ENCODE measurements around the gene WDR90. TPM values are rescaled to one million over a fixed set of nuclear protein-coding genes. Genes with fewer than 3 reads are reported as not detected.

Gene WDR90
- 24.8 and 33.7 TPM in 2 replicates for total RNA-seq

DNA sequence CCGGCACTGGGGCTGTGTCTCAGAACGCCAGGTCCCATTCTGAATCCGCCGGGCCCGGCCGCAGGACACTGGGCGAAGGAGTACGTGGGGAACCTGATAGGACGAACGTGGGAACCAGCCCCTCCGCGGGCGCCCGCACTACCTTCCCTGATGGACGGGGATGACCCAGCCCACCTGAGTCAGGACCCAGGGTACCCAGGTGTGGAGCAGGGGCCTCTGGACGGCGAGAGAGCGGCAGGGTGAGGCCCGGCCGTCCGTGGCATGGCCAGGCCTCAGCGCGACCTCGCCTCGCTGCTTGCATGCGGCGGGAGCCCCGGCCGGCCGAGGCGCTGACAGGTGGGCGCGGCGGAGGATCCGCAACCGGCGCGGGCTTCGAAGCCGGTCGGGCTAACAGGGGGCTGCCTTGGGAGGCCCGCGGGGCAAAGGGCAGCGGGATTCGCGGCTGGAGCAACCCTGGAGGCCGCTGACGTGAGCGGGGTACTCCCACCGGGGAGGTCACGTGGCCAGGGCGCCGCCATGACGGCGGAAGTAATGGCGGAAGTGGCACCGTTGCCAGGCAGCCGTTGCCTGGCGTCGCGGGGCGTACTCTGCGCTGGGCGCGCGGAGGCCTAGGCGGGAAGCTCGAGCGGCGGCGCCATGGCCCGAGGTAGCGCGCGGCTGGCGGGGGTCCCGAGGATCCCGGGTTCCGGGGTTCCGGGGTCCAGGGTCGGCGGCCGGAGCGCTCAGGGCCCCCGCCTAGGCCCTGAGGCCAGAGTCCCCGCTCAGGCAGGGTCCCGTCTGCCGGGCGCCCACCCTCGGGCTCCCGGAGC, at the start of gene WDR90:
Gene WDR90, plus strand, starts transcription at position 585 of the 809 bp plus-strand sequence. Its CDS starts 52 bp downstream, at position 637.
- TF ChIP-seq, protein P1, sequence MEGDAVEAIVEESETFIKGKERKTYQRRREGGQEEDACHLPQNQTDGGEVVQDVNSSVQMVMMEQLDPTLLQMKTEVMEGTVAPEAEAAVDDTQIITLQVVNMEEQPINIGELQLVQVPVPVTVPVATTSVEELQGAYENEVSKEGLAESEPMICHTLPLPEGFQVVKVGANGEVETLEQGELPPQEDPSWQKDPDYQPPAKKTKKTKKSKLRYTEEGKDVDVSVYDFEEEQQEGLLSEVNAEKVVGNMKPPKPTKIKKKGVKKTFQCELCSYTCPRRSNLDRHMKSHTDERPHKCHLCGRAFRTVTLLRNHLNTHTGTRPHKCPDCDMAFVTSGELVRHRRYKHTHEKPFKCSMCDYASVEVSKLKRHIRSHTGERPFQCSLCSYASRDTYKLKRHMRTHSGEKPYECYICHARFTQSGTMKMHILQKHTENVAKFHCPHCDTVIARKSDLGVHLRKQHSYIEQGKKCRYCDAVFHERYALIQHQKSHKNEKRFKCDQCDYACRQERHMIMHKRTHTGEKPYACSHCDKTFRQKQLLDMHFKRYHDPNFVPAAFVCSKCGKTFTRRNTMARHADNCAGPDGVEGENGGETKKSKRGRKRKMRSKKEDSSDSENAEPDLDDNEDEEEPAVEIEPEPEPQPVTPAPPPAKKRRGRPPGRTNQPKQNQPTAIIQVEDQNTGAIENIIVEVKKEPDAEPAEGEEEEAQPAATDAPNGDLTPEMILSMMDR (IDR thresholded peaks at IDR 0.05), result no peak
- POLR2A ChIA-PET, result interaction anchor here (0.6 to 4.0 kb wide), 7 partner anchors 10 to 61 kb away, joined by 3 to 13 read pairs (median 4); partner anchors contain the start of genes METTL26 and STUB1
- no peaks in the 10 kb centered on the region for H3K27me3 Mint-ChIP-seq
- intact Hi-C loops (cut with micrococcal nuclease), result loop anchor here (1.0 to 2.0 kb wide), 4 partner anchors 11 to 35 kb away; partner anchors contain the start of genes JMJD8, METTL26 and RHOT2
- peak within 1 kb of the TSS; percentile 85 for H3K27ac Mint-ChIP-seq
- DNase-seq, result peak; percentile 93
- no peaks in the 10 kb centered on the region for H3K36me3 Mint-ChIP-seq (ENCODE audit: low read depth)
- H3K4me3 Mint-ChIP-seq, result peak within 1 kb of the TSS; percentile 84
- peak; percentile 85 for ATAC-seq (ENCODE audit: low read depth)
- H3K4me1 Mint-ChIP-seq, result peaks cover 22% of the 10 kb centered on the region
- CTCF ChIA-PET, result interaction anchor here (1.2 kb wide), 1 partner anchor 56 kb away, joined by 4 read pairs; no protein-coding TSS in a partner anchor
- H3K9me3 Mint-ChIP-seq, result no peaks in the 10 kb centered on the region

DNA sequence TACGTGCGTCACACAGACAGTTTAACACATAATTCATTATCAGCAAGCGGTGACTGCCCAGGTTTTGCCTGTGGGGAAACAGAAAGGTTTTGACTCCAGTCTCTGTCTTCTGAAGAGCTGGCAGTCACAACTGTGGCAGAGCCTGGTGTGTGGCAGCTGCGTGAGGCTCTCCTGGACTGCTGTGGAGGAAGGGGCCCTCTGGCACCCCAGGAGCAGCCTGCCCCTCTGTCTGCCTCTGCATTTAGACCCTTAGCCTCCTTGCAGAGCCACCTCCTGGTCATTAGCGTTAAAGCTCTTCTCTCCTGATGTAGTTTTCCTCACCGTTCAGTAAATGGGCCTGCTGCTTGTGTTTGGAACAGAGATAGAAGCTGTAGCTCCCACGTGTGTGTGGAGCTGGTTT, 48.4 kb upstream of the WDR90 start:
- no peaks in the 10 kb centered on the region for H3K9me3 Mint-ChIP-seq
- ChIA-PET CTCF (no interaction called here), POLR2A (no interaction called here)
- TF ChIP-seq, protein P1 (IDR thresholded peaks at IDR 0.05), result no peak
- no peak overlapping the region for H3K4me3 Mint-ChIP-seq
- ATAC-seq (ENCODE audit: low read depth) (no peak), DNase-seq (no peak)
- no peak overlapping the region for H3K27ac Mint-ChIP-seq
- H3K36me3 Mint-ChIP-seq (ENCODE audit: low read depth), result peaks cover 15% of the 10 kb centered on the region
- H3K27me3 Mint-ChIP-seq, result no peaks in the 10 kb centered on the region
- no peaks in the 10 kb centered on the region for H3K4me1 Mint-ChIP-seq
- intact Hi-C loops (cut with micrococcal nuclease), result no loop called here

GRCh38 chr16:603933-604332, 45.2 kb upstream of the WDR90 start:
- Mint-ChIP-seq H3K4me3 (no peak overlapping the region), H3K36me3 (ENCODE audit: low read depth) (peaks cover 7% of the 10 kb centered on the region), H3K27ac (no peak overlapping the region), H3K4me1 (peaks cover 6% of the 10 kb centered on the region), H3K9me3 (peaks cover 3% of the 10 kb centered on the region), H3K27me3 (no peaks in the 10 kb centered on the region)
- CTCF ChIA-PET, result interaction anchor here (0.7 kb wide), 1 partner anchor 163 kb away, joined by 3 read pairs; no protein-coding TSS in a partner anchor
- ATAC-seq (ENCODE audit: low read depth) (no peak), DNase-seq (no peak)
- intact Hi-C loops (cut with micrococcal nuclease), result no loop called here
- POLR2A ChIA-PET, result no interaction called here
- TF ChIP-seq, protein P1 (IDR thresholded peaks at IDR 0.05), result no peak

DNA sequence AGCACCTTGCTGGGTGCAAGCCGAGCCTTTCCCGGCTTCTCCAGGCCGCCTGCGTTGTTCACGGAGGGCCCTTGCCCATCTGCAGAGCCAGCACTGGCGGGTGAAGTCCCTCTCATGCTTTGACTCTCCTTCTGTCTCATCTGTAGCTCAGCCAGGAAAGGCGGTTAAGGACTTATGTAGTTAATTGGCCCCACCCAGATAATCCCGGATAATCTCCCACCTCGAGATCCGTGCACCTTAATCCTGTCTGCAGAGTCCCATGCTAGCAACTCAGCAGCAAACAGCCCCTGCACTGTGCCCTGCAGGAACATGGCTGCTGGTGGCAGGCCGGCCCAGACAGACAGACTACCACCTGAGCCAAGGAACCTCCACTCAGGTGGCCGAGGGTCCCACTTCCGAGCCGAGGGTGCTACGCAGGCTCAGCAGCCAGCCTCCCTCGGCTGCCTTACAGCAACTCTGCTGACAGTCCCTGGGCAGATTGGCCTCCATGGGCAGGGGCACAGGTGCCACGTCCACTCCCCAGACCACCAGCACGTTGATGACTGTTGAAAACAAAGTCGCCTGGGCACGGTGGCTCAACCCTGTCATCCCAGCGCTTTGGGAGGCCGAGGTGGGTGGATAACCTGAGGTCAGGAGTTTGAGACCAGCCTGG, 42.4 kb upstream of the WDR90 start:
- H3K36me3 Mint-ChIP-seq (ENCODE audit: low read depth), result peaks cover 6% of the 10 kb centered on the region
- ATAC-seq (ENCODE audit: low read depth), result no peak
- ChIA-PET CTCF (no interaction called here), POLR2A (no interaction called here)
- no peak overlapping the region for H3K4me3 Mint-ChIP-seq
- H3K27me3 Mint-ChIP-seq, result no peaks in the 10 kb centered on the region
- peaks cover 14% of the 10 kb centered on the region for H3K4me1 Mint-ChIP-seq
- TF ChIP-seq, protein P1 (IDR thresholded peaks at IDR 0.05), result no peak
- H3K9me3 Mint-ChIP-seq, result peaks cover 3% of the 10 kb centered on the region
- no peak for DNase-seq
- intact Hi-C loops (cut with micrococcal nuclease), result no loop called here
- H3K27ac Mint-ChIP-seq, result no peak overlapping the region

DNA sequence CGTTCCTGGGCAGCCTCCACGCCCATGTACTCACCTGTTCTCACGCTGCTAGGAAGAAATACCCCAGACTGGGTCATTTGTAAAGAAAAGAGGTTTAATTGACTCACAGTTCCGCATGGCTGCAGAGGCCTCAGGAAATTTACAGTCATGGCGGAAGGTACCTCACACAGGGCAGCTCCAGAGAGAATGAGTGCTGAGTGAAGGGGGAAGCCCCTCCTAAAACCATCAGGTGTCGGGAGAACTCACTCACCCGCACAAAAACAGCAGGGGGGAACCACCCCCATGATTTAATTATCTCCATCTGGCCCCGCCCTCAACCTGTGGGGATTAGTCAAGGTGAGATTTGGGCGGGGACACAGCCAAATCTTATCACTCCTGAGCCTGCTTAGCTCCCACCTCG, 41.1 kb upstream of the WDR90 start:
- ATAC-seq (ENCODE audit: low read depth), result peak; percentile 25
- H3K27ac Mint-ChIP-seq, result no peak overlapping the region
- CTCF ChIA-PET, result no interaction called here

More for the DNA sequence above, 41.1 kb upstream of the WDR90 start:
- Mint-ChIP-seq H3K4me1 (peaks cover 14% of the 10 kb centered on the region), H3K4me3 (no peak overlapping the region), H3K36me3 (ENCODE audit: low read depth) (peaks cover 6% of the 10 kb centered on the region), H3K27me3 (no peaks in the 10 kb centered on the region), H3K9me3 (peaks cover 3% of the 10 kb centered on the region)
- intact Hi-C loops (cut with micrococcal nuclease), result no loop called here
- DNase-seq, result no peak
- TF ChIP-seq, protein P1 (IDR thresholded peaks at IDR 0.05), result no peak
- POLR2A ChIA-PET, result interaction anchor here (0.6 kb wide), 2 partner anchors 20 to 556 kb away, joined by 5 read pairs; no protein-coding TSS in a partner anchor
